ENCODE measurements around the gene PUS10.

PUS10 gene

DNA sequence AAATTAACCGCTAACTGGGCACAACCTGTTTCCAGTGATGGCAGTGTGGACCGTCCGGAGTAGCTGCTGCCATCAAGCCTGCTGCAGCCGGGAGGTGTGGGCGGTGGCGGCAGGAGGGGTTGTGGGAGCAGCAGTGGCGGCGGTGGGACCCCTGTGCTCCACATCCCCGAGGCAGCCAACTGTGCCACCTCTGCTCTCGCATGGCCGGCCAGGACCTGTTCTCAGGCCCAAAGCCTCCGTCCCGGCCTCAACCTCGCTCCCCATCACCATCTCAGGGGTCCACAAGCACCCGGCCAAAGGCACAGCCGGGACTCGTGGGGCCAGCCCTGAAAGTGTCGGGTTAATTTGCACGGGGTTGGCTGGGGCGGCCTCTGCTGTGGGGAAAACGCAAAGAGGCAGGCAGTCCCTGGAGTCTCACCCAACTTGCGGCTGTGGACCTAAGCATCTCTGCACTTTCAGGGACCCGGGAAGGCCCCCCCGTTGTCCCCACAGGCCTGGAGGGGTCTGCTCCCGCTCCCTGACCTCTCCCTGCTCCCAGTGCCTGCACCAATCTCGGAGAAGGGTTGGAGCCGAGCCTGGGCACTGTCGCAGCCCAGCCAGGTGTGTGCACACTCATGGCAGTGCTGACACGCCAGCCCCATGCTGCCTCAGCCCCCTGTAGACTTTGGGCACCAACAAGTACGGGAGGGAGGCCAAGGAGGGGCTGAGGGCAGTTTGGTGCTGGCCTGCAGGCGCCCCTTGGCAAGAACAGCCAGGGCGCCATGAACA lies 45.0 kb downstream of the PUS10 start:
- DNase-seq (ENCODE audit: low spot score): no peak

DNA sequence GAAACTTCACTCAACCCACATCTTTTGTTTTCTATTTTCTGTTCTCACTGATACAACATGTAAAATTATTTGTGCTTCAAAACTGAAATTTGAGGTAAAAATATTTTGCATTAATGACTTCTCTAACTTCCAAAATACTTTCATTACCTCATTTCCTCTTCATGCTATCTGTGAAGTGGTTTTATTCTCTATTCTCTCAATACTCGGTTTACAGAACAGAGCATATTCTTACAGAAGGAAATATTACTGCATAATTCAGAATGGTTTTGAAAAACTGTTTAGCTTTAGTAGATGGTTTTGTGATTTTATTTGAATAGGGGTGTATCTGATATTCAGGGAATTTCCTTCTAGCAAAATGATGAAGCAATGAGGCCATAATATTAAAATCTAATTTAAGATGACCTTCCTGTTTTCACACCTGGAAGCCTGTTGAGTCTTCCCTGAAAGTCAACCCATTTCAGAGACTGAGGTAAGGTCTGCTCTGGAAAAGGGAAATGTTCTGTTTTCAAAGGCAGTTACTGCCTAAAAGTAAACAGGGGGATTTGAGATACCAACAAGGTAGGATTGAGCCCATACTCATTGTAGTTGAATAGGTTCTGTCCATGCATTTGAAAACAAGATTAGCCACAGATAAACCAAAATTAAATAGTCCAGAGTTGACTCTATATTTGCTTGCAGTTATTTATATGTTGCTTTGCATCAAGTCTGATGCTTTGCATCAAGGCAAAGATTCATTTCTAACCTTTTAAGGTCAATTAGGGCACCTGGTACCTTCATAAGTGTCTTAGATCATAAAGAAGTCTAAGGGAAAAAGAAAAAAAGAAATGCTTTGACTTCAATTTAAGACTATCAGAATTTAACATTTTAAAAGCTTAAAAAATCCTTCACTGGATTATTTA lies 51.3 kb downstream of the PUS10 start:
- no peak for DNase-seq (ENCODE audit: low spot score)

DNA sequence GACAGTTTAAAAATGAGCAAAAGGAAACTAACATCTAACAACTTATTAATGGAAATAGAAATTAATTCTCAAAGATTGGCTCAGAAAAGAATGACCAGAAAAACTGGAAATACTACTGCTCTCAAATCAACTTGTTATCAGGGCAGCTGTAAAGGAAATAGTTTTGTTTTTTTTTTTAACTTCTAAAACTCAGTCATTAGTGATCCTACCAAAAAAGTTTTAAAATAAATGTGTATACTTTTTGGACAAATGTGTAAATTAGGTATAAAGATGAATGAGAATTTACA lies 52.6 kb downstream of the PUS10 start:
- DNase-seq (ENCODE audit: low spot score): no peak

DNA sequence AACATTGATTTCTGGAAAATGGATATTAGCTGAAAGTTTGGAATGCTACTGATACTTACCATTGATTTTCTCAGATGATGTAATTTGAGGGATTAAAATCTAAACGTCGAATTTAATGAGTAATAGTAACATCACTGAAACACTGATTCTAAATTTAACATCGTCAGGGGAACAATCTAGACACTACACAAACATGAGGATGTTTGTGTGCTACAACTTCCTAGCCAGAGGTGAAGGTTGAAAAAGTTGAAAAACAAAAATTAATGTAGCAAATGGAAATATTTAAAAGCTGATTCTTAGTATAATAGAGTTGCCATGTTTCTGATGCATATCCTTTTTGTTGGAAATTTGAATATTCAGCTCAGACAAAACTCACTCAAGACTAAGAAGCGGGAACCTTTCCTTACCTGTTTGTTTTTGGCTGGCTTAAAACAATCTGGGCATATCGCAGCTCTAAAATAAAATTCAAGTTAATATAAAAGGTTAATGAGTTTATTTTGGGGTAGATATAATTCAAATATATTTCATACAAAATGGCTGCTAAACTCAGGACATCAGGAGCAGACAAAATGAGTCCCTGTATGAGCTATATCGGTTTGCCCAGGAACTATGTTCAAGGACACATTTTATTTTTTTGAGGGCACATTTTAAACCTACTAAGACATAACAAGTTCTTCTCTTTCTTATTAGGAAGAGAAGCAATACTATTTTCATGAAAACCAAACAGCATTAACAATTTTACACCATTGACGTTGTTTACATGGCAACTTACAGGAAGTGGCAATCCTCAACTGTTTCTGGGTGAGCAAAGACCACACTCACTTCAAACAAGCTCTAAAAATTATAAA lies 53.2 kb downstream of the PUS10 start:
- no peak for DNase-seq (ENCODE audit: low spot score)

DNA sequence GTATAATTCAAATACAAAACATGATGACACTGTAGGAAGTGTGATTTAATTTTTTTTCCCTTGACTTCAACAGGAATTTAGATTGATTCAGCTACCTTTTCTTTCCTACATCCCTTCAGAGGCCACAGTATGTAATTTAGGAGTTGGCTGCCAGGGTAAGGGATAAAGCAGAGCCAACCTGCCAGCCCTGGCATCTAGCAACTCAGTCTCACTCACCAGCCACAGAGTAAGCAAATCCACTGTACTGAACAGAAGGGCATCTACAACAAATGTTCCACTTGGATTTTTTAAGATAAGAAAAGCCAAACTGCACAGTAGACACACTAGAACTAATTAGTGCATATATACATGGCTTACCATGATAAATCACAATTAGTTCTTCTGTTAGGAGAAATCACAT lies 54.9 kb downstream of the PUS10 start:
- no peak for DNase-seq (ENCODE audit: low spot score)

DNA sequence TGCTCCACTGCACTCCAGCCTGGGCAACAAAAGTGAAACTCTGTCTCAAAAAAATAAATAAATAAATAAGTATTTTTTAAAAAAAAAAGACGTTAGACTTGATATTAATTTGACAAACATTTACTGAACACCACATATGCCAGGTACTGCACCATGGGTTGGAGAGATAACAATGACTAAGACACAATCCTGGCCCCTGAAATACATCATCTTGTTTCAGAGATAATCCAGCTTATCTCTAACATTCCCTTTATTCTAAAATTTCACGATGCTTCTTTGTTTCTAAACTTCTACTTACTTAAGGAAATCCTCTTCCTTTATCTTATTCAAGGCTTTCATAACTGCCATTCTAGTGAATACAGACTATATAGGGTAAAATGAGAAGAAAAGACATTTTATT lies 55.5 kb downstream of the PUS10 start:
- DNase-seq (ENCODE audit: low spot score): no peak

DNA sequence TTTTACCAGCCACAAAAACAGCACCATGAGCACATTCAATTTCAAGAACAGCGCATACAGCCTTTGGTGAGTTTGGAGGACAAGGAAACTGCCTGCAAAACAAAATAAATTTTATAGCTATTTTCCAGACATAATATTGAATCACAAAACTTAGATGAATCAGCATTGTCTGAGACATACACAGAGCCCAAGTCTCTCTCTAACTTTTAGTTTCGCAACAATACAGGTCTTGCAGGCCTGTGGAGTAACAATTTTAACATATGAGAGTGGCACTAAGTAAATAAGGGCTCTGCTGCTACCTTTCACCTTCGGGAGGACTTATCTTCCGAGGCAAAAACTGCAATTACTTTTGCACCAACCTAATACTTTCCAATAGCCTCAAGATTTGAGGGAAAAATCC lies 56.6 kb downstream of the PUS10 start:
- no peak for DNase-seq (ENCODE audit: low spot score)

DNA sequence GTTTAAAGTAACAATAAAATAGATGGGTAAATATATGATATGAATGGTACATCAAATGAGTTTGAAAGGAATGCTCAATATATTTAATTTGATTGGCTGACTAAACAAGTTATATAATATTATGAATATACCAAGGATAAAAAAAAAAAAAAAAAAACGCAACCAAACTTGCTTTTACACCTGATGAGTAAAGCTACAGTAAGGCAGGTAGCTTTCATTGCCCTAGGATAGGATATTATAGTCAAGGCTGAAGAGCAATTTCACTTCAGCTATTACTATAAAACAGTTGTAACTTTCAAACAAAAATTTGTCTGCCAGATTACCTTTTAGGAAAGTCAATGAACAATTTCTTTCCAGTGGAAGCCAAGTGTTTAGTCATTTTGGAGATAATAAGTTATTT lies 57.3 kb downstream of the PUS10 start:
- no peak for DNase-seq (ENCODE audit: low spot score)

DNA sequence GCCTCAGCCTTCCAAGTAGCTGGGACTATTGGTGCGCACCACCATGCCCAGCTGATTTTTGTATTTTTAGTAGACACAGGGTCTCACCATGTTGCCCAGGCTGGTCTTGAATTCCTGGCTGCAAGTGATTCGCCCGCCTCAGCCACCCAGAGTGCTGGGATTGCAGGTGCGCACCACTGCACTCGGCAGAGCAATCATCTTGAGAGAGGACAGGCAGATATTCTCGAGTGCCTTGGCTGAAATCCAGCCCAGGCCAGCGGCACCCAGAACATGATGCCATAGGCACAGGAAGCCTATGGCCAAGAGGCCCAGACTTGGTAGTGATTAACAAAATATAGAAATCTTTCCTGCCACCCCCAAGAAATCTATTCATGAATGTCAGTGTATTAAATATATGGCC lies 58.6 kb downstream of the PUS10 start:
- DNase-seq (ENCODE audit: low spot score): no peak

DNA sequence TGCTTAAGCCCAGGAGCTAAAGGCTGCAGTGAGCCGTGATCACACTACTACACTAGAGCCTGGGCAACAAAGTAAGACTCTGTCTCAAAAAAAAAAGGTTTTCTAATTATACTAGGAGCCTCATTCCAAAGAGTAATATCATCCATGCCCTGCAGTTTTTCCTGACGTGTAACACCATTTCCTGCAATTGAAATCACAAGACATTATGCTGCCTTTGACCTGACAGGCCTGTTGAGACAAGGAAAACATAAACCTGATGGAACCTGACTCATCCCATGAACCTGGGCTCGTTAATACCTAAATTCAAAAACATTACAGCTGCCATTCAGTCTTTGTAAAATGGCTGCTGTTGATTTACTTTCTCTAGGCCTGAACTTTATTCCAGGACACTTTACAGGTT lies 59.3 kb downstream of the PUS10 start:
- DNase-seq (ENCODE audit: low spot score): no peak

DNA sequence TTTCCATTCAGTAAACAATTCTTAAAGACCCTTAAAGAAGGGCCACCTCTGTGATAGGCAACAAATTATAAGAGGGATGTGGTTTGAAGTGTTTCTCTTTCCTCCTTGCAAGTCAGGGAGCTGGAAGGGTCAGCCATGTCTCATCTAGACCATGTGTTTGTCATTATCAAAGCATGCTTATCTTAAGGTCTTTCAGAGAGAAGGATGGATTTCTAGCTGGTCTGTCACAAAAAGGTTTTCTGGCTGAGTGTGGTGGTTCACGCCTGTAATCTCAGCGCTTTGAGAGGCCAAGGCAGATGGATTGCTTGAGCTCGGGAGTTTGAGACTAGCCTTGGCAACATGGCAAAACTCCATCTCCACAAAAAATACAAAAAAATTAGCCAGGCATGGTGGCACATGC lies 59.7 kb downstream of the PUS10 start:
- DNase-seq (ENCODE audit: low spot score): no peak

DNA sequence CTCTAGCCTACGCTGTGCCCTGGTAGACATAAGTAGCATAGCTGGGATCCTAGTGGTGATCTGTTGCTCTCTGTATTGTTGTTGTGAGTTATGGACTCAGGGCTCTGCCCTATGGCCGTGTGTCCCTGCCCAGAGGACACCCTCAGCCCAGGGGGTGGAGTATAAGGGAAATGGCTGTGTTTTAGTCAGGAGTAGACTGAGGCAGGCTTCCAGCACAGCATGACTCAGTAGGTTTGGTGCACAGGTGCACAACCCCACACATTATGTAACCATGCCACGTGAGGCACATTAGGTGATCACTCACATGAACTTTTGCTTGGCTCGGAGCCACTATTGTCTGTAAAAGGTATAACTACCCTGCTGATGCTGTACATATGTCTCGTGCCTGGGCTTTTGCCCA lies 60.4 kb downstream of the PUS10 start:
- DNase-seq (ENCODE audit: low spot score): no peak

DNA sequence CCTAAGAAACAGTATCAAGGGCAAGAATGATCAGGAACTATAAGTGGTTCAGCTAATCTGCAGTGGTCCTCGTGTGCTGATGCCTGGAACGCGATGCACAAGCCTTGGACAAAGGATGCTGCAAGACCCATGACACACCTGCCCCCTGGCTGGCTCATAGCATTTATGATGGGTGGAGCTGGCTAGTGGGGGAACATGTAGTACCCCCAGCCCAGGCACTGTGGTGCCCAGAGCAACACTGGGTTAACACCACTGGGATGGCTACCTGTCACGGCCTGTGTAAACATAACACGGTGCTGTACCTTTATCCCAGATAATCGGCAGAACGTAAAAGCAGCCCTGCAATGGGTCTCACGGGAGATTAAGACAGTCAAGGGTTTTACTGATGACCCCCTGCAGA lies 60.8 kb downstream of the PUS10 start:
- no peak for DNase-seq (ENCODE audit: low spot score)

DNA sequence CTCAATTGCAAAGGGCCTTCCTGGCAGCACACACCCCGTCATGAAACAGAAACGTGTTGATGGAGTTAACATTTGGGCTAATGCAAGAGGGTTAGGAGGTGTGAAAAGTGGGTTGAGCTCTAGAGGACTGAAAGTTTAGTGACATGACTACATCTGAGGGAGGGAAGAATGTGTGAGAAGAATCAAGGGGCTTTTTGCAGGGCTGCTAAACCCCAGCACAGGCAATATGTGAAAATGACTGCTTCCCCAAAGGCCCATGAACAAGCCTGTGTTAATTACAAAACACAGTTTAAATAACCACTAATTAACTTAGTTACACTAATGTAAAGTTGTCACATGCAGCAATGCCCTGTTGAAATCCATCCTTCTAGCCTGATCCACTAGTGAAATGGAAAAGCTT lies 63.9 kb downstream of the PUS10 start:
- no peak for DNase-seq (ENCODE audit: low spot score)

DNA sequence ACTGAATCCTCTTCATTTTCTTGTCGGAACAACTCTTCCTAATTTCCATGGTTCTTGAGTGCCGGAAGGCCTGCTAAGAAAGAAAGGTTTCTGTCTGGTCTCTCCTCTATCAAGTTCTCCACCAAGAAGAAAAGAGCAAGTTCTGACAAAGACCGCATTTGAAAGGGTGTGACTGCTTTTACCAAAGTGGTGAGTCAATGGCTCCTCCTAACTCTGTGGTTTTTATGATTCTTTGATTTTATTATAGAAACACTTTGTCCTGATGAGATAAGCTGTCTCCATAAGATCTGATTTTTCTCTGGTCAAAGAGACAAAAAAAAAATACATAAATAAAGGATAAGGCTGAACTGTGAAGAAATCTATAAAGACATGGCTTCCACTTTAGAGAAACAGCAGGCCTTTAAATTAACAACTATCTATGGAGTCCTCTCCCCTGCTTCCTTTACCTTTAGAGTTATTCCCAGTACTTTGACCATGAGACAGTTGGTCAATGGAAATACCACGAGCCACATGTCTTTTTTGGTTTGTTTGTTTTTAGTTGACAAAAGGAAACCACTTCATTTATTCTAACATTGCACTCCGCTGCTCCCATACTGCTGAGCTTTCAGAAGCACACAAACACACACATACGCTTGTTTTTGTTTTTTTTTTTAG lies 69.0 kb downstream of the PUS10 start:
- DNase-seq (ENCODE audit: low spot score): no peak

DNA sequence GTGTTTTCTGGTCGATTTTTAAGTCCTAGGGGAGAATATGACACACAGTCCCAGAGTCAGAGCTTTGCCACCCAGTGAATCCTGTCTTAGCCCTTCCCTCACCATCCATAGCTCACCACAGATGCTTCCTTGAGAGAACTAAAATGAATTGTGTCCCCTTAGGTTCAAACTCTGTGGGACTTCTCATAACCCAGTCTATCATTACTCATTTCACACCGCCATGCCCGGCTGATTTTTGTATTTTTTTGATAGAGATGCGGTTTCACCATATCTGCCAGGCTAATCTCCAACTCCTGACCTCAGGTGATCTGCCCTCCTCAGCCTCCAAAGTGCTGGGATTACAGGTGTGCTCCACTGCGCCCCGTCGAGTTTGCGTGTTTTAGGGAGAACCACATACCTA lies 69.9 kb downstream of the PUS10 start:
- no peak for DNase-seq (ENCODE audit: low spot score)

DNA sequence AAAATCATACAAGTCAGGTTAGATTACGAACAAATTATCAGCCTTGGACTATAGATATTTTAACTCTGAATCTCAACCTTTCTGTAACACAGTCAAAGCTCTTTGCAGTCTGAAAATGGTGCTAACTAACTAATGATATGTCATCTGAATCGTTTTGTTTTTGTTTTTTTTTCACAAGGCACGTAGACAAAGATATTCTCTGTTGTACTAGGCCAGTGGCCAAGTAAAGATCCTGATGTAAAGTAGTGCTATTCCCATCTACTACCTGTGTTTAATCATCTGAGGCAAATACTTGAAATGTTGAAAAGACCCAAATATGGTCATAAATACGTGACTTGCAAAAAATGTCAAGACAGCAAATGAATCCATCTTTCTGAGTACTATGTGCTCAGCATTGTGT lies 71.0 kb downstream of the PUS10 start:
- DNase-seq (ENCODE audit: low spot score): no peak

DNA sequence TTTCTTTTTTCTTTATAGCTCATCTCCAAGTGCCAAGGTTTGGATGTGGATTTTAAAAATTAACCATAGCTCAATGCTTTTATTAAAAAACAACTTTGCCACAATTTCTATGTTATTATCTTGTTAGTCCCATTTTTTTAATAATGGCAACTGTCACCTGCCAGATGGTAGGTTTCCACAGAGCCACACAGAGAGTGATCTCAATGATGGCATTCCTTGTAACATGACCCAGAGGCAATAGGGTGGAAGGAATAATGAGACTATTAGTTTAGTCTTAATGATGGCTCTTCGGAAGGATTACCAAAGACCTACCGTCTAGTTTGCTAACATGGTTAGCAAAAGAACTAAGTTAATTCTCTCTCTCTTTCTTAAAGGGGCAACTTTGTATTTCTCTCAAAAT lies 72.7 kb downstream of the PUS10 start:
- no peak for DNase-seq (ENCODE audit: low spot score)

DNA sequence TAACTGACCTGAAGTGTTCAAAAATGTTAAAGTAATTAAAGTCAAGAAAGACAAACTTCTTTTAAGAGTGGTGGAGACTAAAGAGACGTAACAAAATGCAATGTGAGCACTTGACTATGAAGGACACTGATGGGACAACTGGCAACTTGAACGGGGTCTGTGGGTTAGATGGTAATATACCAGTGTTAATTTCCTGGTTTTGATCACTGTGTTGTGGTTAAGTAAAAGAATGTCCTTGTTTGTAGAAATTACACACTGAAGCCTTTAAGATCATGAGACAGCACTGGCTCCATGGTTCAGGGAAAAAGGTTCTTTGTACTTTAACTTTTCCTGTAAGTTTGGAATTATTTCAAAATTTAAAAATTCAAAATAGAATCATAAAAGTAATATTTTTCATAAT lies 78.4 kb downstream of the PUS10 start:
- DNase-seq (ENCODE audit: low spot score): no peak

DNA sequence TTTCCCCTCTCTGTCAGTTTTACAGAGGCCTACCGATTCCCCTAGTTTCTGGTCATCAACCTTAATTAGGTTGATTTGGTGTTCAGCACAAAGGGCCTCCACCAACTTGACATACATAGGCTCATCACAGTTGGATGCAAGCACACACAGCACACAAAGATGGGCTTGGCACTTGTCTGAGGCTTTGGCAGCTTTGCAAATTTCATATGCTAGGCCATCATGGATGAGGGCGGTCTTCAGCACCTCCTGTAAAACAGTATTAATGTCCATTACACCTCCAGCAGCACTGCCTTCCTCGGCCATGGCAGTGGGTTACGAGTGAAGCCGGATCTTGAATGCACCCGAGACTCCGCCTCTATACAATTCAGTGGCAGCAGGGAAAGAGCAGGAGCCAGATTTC lies 79.8 kb downstream of the PUS10 start:
- DNase-seq (ENCODE audit: low spot score): no peak

DNA sequence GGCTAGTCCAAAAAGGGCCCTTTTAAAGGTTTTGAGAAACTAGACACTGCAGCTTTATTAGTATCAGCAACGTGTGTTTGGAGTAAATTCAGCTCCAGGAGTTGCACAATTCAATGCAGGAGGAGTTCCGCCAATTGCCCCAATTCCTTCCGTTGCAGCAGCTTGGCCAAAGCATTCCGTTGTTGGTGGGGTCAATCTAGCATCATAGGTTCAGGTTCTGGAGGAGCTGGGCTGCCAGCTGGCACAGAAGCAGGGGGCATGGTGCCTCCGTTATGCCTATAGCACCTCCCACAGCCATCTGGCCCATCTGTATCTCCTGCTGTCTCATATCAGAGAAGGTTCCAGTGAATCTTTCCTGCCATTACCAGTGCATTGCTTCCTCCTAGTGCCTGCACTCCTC lies 81.3 kb downstream of the PUS10 start:
- DNase-seq (ENCODE audit: low spot score): no peak

DNA sequence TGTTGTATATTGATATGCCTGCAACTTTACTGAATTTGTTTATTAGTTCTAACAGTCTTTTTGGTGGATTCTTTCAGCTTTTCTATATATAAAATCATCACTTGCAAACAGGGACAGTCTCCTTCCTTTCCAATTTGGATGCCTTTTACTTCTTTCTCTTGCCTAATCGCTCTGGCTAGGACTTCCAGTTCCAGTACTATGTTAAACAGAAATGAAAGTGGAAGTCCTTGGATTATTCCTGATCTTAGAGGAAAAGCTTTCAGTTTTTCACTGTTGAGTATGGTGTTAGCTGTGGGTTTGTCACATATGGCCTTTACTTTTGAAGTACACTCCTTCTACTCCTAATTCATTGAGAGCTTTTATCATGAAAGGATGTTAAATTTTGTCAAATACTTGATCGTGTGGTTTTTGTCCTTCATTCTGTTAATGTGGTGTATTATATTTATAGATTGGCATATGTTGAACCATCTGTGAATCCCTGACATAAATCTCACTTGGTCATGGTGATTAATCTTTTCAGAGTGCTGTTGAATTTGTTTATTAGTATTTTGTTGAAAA lies 83.8 kb downstream of the PUS10 start:
- no peak for DNase-seq (ENCODE audit: low spot score)
